HG02623 (cell line): ENCODE results near the gene MCM6.
A peak's percentile ranks its signal among the peaks of the same experiment; 100 is the strongest.
"Not testable (repeated sequence)": the region's sequence is repeated elsewhere in the genome, so short reads cannot be mapped to it uniquely, and the experiment has no call there.

ENCODE experiments used
- ATAC-seq: cut with Tn5 transposase; IDR thresholded peaks from one replicate; pipeline ENCODE4 v1.9.1; 2021; ENCODE audit warnings: moderate library complexity; ENCODE audit not compliant: unreplicated experiment

The MCM6 gene

DNA sequence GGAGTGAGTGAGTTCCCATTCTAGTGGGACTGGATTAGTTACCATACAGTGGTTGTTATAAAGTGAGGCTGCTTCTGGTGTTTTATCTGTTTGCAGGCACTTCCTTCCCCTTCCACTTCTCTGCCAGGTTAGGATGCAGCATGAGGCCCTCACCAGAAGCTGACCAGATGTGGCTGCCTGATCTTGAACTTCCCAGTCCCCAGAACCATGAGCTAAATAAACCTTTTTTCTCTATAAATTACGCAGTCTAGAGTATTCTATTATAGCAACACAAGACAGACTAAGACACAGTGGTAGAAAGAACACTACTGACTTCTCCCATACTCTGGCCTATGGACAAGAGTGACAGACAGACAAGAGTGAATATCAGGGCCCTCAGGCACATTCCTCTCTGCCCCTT, 53.4 kb downstream of the MCM6 start:
- ATAC-seq, result no peak

DNA sequence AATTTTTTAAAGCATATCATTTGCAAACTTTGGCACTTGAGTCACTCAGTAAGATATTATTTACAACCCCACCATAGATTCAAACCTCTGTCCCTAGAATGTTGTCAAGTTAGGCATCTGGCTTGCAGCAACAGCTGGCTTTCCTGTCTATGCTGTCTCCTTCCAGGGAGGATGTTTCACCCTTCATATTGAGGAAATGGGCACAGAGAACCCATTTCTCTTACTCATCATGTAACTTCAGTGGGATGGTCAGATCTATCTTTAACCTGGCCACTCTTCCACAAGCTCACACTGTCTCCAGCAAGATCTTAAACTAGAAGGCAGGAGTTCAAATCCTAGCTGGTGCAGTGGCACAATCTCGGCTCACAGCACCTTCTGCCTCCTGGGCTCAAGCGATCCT, 55.1 kb downstream of the MCM6 start:
- no peak for ATAC-seq

DNA sequence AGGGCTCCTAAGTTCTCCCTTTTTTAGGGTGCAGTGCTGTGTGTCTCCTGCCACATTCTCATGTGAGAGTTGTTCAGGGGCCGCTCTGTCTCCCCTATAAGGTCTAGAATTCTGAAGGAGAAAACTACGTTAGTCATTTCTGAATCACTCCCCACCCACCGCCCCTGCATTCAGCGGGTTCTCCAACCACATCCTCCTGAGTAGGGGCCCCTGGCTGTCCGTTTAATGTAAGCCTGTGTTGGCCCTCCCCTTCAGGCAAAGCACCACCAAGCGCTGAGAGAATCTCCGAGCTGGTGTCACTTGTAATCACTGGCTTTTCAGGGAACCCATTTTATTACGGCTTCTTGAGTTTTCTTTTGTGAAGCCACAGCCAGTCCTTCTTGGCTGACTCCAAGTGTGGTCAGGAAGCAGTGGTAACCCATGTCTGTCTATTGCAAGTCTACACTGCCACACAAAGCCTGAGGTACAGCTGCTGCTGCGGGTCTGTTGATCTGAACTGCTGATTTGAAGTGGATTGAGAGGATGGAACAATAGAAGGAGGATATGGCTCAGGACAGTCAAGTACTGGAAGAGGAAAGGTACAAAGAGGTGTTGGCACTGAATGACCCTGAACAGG, 56.1 kb downstream of the MCM6 start:
- peak; percentile 91 for ATAC-seq

DNA sequence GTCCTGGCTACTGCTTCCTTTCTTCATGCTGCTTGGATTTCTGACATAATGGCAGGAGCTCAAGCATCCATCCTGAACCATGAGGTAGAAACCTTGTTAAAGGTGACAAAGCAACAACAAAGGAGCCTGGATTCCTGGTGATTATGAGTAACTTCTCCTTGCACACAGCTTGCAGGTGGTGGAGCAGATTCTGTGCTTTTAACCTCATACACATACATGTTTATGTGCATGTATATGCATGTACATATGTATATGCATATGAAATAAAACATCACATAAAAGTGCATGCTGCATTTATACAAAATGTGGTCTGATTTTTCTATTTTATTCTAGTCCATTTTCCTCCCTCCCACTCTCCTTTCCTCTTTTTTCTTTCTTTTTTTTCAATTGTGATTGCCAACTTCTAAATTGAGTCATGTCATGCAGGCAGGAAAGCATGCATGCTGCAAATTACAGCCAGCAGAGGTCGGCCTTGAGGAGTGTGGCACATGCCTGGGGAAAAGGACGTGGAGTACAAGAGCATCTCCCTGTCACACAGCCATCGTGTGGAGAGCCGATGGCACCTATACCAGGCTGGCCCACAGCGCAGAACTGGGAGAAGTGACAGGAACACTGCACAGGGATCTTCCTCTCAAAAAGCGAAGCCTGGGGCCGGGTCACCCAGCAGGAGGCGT, 57.2 kb downstream of the MCM6 start:
- ATAC-seq, result no peak

DNA sequence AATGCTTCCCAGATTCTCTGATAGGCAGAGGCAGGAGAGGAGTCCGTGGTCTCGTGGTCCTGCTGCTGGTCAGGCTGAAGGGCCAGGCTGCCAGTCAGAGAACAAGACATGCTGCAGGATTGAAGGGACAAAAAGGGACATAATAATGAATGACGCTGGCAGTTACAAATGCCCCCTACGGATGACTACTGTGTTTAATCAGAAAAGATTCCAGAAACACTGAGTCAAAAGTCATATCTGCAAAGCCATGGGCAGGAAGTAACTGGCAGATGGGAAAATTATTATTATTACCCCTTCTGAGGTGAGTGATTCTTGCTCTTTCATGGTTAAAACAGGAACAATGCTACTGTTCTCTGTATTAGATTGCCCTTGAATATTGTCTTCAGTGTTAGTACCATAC, 58.3 kb downstream of the MCM6 start:
- no peak for ATAC-seq

DNA sequence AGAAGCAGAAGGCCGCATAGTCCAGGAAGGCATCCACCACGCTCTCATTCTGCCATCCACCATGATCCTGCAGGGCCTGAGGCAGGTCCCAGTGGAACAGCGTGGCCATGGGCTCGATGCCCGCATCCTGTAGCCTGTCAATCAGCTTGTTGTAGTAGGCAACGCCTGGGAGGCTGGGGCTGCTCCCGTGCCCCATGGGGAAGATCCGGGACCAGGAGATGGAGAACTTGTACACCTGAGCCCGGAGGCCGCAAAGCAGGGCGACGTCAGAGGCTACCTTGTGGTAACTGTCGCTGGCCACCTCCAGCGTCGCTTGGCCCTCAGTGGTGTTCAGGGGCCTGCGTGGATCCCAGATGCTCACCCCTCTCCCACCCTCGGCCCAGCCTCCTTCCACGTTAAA, 58.8 kb downstream of the MCM6 start:
- no peak for ATAC-seq

DNA sequence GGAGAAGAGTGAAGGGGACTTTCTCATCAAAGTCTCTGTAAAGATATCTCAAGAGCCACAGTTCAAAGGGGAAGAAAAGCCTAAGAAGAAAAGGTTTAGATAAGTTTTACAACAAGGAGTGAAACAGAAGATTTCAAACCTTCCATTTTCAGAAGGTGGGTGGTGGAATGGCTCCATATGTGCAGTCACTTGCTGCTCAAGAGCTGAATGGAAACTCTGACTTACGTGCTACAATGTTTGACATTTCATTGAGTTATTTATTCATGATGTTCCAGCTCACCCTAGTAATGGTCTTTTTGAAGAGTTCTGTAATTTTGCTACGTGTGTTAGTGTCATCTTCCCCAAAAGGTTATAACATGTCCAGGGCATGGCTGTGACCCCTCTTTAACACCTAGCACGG, 61.0 kb downstream of the MCM6 start:
- ATAC-seq, result no peak

DNA sequence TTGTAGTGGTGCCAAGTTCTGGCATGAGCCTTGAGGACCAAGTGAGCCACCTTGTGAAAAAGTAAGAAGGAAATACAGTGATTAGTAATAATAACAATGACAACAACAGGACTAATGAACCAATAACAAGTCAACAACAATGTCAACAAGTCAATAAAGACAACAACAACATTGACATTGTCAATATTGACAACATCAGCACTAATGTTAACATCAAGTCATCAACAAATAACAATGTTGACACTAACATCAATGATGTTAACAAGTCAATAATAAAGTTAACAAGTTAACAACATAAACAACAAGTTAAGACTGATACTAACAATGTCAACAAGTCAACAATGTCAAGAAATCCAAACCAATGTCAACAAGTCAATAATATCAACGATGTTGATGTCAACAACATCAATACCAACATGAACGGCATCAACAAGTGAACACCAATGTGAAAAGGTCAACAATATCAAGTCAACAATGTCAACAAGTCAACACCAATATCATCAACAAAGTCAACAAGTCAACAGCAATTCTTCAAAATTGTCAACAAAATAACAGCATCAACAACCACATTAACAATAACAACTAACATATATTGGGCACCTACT, 63.2 kb downstream of the MCM6 start:
- no peak for ATAC-seq

DNA sequence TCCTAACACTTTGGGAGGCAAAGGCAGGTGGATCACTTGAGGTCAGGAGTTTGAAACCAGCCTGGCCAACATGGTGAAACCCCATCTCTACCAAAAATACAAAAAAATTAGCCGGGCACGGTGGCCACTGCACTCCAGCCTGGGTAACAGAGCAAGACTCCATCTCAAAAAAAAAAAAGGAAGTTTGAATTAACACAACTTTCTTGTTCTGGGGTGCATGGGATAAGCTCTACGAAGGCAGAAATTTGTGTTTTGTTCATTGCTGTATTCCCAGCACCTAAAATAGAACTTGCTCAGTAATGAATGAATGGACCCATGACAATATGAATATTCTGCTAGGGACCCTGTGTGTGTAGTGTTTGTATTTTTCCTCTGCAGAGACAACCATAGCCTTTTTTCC, 68.4 kb downstream of the MCM6 start:
- not testable (repeated sequence) for ATAC-seq

DNA sequence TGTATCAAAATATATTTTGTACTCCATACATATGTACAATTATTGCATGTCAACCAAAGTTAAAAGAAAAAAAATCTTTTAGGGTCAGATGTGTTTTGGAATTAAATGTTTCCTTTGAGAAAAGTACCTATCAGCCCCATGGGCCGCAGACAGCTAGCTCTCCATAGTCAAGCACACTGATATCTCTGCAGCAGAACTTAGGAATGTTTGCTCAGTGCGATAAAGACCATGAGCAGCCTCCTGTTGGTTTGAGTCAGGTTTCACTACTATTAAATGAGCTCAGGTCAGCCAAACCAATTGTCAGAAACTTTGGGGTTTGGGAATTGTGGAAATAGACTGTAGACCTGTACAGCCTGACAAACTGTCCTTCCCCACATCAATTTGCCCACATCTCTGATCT, 73.0 kb downstream of the MCM6 start:
- no peak for ATAC-seq

DNA sequence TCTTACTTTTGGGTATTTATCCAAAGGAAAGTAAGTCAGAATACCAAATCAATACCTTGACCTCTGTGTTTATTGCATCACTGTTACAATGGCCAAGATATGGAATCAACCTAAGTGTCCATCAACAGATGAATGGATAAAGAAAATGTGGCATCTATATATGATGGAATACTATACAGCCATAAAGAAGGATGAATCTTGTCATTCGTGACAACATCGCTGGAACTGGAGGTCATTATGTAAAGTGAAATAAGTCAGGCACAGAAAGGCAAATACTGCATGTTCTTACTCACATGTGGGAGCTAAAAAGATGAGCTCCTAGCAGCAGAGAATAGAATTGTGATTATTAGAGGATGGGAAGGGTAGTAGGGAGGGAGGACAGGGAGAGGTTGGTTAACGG, 73.9 kb downstream of the MCM6 start:
- ATAC-seq, result no peak

DNA sequence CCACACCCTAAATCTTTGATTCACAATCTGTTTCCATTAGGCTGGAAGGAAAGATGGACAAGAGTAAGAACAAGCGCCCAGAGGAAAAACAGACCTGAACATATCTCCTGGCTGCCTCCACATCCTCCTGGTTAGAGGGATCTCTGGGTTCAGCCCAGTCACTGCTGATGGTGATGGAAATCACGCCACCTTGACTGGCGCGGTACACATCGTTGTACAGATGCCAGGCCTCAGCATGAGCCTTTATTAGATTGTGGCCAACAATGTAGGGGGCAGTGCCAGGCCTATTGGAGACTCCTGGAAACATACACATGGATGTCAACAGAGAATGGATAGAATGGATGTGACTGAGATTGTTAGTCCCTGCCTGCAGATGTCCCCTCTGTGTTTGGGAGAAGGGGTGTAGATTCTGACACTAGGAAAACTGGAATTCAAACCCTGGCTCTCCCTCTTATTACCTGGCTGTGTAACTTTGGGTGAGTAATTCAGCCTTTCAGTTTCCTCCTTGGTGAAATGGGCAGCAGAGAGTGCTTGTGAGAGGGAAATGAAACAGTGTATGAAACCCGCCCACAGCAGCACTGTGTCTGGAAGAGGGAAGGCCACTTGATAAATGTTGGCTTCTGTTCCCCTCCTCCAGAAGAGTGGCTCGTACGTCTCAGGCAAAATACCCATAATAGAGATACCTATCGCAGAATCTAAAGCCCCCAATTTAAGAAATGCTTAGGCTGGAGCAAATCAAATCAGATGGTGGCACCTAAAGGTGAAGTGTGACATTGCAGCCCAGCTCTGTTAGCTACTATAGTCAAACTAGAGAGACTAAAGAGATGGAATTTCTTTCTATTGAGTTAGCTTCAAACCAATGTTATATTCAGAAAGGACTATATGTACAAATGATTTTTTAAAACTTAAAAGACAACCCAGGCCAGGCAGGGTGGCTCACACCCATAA, 75.5 kb downstream of the MCM6 start:
- no peak for ATAC-seq

DNA sequence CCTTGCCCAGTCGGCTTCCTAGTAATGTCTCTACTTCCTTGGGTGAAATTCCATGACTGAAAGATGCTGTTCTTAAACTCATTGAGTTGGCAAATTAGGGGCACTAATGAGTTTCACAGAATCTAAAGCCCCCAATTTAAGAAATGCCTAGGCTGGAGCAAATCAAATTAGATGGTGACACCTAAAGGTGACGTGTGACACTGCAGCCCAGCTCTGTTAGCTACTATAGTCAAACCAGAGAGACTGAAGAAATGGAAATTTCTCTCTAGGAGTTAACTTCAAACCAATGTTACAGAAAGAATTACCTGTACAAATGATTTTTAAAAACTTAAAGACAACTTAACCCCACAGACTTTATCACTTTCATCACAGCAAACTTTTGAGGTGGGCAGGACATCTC, 76.5 kb downstream of the MCM6 start:
- no peak for ATAC-seq

DNA sequence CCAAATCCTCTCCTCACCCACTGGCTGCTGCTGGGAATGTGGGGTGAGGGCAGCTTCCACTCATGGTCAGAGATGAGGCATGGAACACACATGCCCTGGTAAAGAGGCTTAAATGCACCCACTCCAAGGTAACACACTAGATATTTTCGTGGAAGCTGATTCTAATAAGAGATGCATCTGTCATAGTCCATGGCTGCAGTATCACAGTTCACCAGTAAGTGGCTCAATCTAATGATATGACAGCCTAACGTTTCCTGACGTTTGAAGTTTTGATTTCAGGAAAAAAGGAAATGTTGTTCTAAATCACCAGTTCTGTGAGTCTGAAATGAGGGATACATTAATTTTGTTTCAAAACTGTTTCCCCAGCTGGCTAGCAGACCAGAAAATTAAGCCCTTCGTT, 77.5 kb downstream of the MCM6 start:
- no peak for ATAC-seq

DNA sequence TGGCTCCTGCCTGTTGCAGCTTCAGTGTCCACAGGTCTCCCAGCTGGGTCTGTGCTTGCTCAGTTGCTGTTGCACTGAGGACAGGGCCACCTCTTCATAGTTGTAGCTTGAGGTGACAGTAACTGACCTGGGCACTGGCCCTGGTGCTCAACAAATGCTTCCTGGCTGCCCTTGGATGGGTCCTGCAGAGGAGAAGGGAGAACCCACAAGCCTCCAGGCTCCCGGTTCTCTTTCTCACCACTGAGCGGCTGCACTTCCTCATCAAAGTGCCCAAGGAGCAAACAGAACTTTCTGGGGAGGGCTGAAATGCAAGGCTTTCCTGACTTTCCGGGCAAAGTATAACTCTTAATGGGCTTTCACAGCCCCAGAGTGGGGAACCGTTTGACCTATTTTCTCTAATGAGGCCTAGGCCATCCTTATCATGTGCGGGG, 78.0 kb downstream of the MCM6 start:
- no peak for ATAC-seq

DNA sequence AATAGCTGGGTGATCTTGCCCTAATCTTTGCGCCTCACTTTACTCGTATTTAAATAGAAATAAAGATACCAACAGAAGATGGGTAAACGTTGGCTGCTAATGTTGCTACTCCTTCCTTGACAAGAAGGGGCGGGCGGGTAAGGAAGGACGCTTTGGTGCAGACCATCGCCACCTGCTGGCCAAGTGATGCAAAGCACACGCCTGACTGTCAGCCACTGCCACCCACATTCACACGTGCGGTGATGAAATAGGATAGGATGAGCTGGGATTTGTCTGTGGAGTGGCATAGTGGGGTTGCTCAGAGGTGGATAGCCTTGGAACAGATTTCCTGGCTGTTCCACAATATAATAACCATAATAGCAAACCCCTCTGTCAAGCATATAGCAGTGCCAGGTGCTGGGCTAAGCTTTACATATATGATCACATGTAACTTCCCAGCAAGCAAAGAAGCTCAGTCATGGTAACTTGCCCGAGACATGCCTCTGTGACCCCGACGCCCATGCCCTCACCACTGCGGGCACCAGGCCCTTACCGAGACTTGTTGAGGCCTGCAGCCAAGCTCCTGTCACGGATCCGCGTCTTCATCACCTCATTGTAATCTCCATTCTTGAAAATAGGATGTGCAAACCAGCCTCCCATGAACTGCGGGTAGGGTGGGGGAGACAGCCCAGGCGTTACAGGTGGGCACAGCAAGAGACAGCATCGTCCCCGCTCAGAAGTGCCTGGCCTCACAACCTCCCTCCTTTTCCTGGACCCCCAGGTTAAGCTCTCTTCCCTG, 78.6 kb downstream of the MCM6 start:
- ATAC-seq, result peak; percentile 79

DNA sequence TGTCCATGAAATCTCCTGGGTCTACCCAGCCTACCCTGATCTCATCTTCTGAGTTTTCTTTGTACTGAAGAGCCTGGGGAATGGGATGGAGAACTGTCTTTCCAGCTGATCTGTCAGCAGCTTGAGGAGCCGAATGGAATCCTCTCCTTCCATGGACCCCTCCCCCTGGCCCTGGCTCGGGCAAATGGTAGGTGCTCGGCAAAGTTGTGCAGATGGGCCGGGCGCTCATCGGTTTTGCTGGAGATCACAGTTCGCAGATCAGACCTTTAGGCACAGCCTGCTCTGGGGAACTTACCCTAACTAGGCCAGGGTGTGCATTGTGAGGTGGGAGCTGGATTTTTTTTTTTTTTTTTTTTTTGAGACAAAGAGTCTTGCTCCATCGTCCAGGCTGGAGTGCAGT, 79.6 kb downstream of the MCM6 start:
- no peak for ATAC-seq

DNA sequence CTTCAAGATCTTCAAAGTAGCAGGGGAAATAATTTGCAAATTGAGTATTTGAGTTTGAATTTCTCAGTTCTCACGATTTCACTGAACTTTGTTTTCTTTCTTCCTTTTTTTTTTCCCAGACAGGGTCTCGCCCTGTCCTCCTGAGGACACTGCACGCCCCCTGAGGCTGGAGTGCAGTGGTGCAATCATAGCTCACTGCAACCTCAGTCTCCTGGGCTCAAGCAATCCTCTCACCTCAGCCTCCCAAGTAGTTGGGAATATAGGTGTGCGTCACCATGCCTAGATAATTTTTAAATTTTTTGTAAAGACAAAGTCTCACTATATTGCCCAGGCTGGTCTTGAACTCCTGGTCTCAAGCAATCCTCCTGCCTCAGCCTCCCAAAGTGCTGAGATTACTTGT, 80.6 kb downstream of the MCM6 start:
- not testable (repeated sequence) for ATAC-seq

DNA sequence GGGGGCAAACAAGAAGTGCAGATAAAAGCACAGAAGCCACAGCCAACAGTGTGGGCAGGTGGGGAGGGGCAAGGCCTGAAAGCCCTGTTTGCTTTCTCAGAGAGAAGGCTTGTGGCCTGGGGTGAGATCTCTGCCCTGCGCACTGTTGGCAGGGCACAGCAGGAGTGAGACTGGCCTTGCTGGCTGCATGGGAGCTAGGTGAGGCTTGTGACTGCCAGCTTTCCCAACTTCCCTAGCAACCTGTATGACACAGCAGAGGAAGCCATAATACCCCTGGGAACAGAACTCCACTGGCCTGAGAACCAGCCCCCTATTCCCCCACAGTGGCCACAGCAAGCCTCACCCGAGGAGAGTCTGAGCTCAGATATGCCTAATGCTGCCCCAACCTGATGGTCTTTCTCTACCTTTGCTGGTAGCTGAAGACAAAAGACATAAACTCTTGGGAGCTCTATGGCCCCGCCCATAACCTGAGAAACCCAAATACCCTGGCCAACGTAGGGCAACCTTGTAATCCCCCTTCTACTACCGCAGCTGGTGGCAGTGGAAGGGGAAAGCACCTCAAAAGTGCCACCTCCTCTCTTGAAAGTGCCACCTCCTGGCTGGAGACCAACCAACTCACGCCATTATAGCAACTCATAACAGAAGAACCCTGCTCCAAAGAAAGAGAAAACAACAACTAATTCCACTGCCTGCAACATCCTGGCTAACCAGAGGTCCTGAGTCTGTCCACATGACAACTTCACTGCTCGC, 83.7 kb downstream of the MCM6 start:
- no peak for ATAC-seq
